Adipose tissue (tissue), 3 donors: ENCODE measurements around the gene MCU. TPM values are rescaled to one million over a fixed set of nuclear protein-coding genes. Genes with fewer than 3 reads are reported as not detected.

Source experiments
- H3K27ac ChIP-seq: one replicate; pipeline ENCODE4 v1.5.1; 2013; ENCODE audit warnings: low read depth, low read length
- WGBS, 3 donors: extraction: QIAGEN DNeasy Blood & Tissue Kit; methylation state at CpG; one replicate each; pipeline ENCODE4 v1.1.7; 2013; 5-methylcytosine and 5-hydroxymethylcytosine counted together
- polyA plus RNA-seq, 3 donors: library from polyadenylated mRNA; stranded (reverse); fragments of 200-250 nt; gene quantifications; one replicate each; pipeline ENCODE4 v1.2.3, GENCODE V29; 2013
- donor health status: healthy with polysubstance abuse.
- donor health status: Bipolar disorder and iron deficiency.
- donor health status: healthy.

Gene MCU
- polyA plus RNA-seq, 3 donors, result 8.2 to 13.2 (median 9.1) TPM

- no peak overlapping the region for H3K27ac ChIP-seq
- WGBS, 3 donors, result 61 to 89% (median 71%) methylated on average over 2 of the region's 2 CpGs
Measured at GRCh38 chr10:72850861-72851260, 158.9 kb downstream of the MCU start.

DNA sequence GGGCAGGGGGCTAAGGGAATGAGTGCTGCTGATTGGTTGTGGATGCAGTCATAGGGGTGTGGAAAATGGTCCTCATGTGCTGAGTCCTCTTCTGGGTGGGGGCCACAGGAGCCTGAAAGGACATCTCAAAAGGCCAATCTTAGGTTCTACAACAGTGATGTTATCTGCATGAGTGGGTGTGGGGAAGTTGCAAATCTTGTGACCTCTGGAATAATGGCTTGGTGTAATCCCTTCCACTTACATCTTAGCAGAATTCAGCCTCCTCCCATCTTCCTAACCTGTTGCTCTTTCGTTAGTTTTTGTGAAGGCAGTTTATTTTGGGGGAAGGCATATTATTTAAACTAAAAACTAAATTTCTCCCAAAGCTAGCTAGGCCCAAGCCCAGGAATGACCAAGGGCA is 159.6 kb downstream of the MCU start:
- no peak overlapping the region for H3K27ac ChIP-seq
- 95 to 97% (median 96%) methylated on average over 1 of the region's 1 CpG for WGBS, 3 donors

GRCh38 chr10:72852508-72852907 is 160.6 kb downstream of the MCU start:
- WGBS, 3 donors, result 57 to 98% (median 73%) methylated on average over 2 of the region's 2 CpGs

GRCh38 chr10:72855129-72855528 is 163.2 kb downstream of the MCU start:
- no peak overlapping the region for H3K27ac ChIP-seq

More at GRCh38 chr10:72852508-72852907, 160.6 kb downstream of the MCU start:
- no peak overlapping the region for H3K27ac ChIP-seq

GRCh38 chr10:72855790-72856189 is 163.8 kb downstream of the MCU start:
- WGBS, 3 donors, result 86 to 92% (median 90%) methylated on average over 2 of the region's 2 CpGs
- H3K27ac ChIP-seq, result no peak overlapping the region

DNA sequence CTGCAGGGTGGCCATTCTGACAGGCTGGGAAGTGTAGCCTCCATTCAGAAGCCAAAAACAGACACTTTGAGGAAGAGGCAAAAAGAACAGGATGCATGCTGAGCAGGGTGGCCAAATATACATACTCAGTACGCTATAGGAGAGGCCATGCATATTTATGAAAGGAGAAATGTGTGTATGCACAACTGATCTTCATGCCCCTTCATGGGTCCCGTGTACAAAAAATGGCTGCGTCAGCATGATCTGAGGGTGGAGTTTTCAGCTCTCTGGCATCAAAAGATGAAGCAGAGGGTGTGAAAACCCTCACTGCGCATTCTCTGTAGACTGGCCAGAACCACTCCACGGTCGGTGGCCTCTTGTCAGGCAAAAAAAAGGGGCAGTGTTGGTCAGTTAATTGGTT is 166.1 kb downstream of the MCU start:
- no peak overlapping the region for H3K27ac ChIP-seq
- WGBS, 3 donors, result 95 to 97% (median 97%) methylated on average over 6 of the region's 6 CpGs

DNA sequence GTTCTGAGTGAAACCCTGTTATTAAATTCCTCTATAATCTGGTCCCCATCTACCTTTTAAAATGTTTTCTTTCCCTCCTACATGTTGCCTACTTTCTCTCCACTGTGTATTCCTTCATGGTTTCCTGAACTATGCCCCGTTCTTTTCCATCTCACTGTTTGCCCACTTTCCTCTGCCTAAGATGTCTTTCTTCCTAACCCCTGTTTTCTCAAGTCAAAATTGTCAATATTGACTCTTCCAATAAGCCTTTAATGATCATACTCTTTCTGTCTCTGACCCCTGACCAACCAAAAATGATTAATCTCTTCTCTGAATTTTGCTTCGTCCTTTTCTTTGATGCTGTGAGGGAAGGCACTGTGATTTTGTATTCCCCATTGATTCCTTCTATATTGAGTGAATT is 171.0 kb downstream of the MCU start:
- no peak overlapping the region for H3K27ac ChIP-seq
- 81 to 96% (median 92%) methylated on average over 2 of the region's 2 CpGs for WGBS, 3 donors

- H3K27ac ChIP-seq, result no peak overlapping the region
- 78 to 82% (median 82%) methylated on average over 3 of the region's 3 CpGs for WGBS, 3 donors
Measured at GRCh38 chr10:72875250-72876055, 183.5 kb downstream of the MCU start.

GRCh38 chr10:72879245-72879644 is 187.3 kb downstream of the MCU start:
- WGBS, 3 donors, result 94 to 99% (median 99%) methylated on average over 2 of the region's 2 CpGs
- no peak overlapping the region for H3K27ac ChIP-seq

GRCh38 chr10:72881291-72881690 is 189.3 kb downstream of the MCU start:
- WGBS, 3 donors, result 95 to 98% (median 96%) methylated on average over 2 of the region's 2 CpGs
- H3K27ac ChIP-seq, result no peak overlapping the region

DNA sequence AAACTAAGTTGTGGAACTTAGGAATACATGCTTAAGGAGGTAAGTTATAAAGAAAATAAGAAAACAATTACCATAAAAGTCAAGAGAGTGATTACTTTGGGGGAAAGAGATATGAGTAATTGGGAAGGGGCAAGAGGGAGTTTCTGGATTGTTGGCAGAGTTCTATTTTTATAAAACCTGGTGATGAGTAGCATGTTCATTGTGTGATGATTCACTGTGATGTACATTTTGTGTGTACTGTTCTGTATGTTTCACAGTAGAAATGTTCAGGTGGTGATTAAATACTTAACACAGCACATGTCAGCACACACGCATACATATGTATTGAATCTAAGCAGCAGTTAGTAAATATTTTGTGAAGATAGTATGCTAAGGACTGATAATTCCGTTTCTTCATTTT is 191.9 kb downstream of the MCU start:
- no peak overlapping the region for H3K27ac ChIP-seq
- 87 to 94% (median 92%) methylated on average over 2 of the region's 2 CpGs for WGBS, 3 donors

GRCh38 chr10:72885953-72886352 is 194.0 kb downstream of the MCU start:
- whole genome bisulfite sequencing, 3 donors, result 86 to 92% (median 86%) methylated on average over 2 of the region's 2 CpGs
- H3K27ac ChIP-seq, result no peak overlapping the region

DNA sequence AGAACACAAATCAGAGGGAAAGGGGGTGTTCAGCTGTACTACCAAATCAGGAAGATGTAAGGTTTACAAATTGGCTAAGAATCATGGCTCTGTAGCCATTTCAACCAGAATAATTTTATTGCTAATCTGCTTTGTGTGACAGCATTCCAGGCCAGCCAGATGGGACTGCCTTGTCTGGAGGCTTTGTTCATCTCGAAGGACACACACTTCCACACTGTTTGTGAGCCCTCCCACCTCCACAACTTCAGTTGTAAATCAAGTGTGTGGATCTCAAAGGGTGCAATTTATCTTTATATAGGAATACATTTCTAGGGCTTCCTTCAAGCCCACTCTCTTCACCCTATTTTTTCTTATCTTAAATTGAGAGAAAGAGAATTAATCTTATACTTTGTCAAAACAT is 194.7 kb downstream of the MCU start:
- no peak overlapping the region for H3K27ac ChIP-seq
- WGBS, 3 donors, result 54 to 65% (median 63%) methylated on average over 1 of the region's 1 CpG

GRCh38 chr10:72887043-72887442 is 195.1 kb downstream of the MCU start:
- WGBS, 3 donors, result 30 to 70% (median 35%) methylated on average over 5 of the region's 5 CpGs
- H3K27ac ChIP-seq, result no peak overlapping the region

- WGBS, 3 donors, result 91 to 97% (median 92%) methylated on average over 7 of the region's 7 CpGs
Measured at GRCh38 chr10:72888151-72888638, 196.3 kb downstream of the MCU start.

GRCh38 chr10:72889391-72889831 is 197.5 kb downstream of the MCU start:
- 43 to 56% (median 51%) methylated on average over 6 of the region's 6 CpGs for WGBS, 3 donors
- no peak overlapping the region for H3K27ac ChIP-seq

More at GRCh38 chr10:72888151-72888638, 196.3 kb downstream of the MCU start:
- no peak overlapping the region for H3K27ac ChIP-seq

GRCh38 chr10:72890086-72890485 is 198.1 kb downstream of the MCU start:
- WGBS, 3 donors, result 88 to 98% (median 91%) methylated on average over 2 of the region's 2 CpGs
- no peak overlapping the region for H3K27ac ChIP-seq

GRCh38 chr10:72893136-72893798 is 201.3 kb downstream of the MCU start, which contains the start of gene OIT3:
TSS of gene OIT3 (plus strand) at chr10:72893739. CDS start at chr10:72893799, 60 bp downstream.
- no peak within 1 kb of the TSS for H3K27ac ChIP-seq
- 60 to 77% (median 65%) methylated on average over 4 of the region's 4 CpGs for WGBS, 3 donors

DNA sequence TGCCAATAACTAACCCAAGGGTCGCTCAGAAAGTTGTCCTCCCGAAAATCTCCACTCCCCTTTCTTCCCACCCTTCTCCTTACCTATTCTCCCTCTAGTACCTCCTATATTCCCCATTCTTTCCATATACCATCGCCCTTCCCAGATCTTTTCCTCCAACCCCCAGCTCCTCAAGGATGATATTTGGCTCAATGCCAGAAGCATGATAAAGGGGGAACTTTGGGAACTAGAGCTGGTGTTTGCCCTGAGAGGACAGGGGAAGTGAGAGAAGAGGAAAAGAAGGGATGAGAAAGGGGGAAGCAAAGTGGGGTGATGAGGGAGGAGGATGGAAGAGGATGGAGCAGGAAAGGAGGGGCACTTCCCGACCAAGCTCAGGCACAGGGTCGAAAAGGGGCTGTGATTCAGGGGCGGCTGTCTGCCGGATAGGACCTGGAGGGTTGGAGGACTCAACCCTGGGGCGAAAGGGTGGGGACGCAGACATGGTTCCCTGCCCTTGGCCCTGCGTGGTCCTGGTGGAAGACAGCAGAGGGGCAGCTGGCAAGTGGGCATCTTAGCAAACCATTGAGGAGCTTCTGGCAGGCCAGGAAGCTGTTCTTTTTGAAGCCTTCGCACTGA is 203.4 kb downstream of the MCU start:
- H3K27ac ChIP-seq, result no peak overlapping the region
- WGBS, 3 donors, result 66 to 83% (median 76%) methylated on average over 11 of the region's 11 CpGs
